Measurements from ENCODE around the gene ARID3C.

Gene ARID3C

DNA sequence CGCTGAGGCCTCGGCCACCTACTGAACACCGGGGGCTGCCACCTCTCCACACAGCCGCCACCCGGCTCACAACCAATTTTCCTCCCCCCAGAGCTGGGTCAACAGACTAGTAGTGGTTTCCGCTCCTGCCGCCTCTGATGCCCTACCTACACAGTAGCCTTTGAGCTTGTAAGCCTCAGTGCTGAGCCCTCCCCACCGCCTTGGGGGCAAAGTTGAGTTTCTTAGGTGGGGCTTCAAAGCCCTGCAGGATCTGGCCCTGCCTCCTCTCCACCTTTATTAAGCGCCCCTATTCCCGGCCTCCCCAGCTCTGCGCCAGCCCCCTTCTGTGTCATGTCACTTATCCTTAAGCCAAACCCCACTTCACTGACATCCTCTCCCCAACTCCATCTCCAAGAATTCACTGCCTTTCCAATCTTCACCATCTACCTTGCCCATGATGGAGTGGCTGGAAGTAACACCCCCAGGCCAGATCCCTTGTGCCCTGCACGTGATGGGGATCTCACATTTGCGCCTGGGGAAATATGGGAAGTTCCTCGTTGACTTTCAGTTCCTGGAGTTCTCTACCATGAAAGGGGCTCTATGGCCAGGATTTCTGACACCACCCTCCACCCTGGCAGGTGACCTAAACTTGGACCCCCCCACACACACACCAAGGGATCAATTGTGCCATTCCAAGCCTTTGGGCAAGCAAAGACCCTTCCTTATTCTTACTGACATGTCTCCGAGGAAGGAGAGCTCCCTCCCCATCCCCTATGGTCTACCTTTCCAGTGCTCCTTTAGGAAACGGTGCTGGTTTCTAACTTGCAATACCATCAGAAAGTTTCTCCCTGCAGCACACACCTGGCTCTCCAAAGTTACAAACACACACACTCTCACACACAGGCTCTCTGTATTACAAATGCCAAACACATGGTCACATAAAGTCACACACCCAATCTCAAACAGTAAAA is 36.7 kb downstream of the ARID3C start:
- DNase-seq: no peak

DNA sequence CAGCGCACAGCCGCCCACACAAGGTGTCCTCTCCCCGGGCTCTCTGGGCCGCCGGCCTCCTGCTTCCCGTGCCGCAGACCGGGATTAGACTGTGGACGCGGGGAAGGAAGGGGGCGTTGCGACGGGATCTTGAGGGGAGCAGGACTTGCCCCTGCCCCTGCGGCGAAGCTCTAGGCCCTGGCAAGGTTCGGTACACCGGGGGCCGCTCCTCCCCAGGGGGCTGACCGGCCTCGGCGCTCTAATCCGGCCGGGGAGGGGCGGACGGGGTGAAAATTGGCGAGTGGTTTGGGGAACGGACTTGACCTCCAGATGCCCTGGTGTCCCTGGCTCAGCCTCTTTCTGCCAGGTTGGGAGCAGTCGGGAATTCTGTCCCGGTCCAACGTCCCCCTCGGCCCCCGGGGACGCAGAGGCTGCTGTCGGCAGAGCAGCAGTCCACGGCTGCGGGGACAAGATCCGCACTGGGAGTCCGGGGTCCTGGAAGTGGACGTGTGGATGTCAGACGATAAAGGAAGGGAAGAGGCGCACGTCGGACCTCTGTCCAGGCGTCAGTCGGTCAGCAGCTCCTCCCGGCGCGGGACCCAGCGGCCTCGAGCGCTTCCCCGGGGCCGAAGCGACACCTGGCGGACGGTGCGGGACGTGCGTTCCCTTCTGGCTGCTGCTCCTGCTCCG is 37.5 kb downstream of the ARID3C start:
- DNase-seq: peak in 1 of 2 experiments; percentile 7

DNA sequence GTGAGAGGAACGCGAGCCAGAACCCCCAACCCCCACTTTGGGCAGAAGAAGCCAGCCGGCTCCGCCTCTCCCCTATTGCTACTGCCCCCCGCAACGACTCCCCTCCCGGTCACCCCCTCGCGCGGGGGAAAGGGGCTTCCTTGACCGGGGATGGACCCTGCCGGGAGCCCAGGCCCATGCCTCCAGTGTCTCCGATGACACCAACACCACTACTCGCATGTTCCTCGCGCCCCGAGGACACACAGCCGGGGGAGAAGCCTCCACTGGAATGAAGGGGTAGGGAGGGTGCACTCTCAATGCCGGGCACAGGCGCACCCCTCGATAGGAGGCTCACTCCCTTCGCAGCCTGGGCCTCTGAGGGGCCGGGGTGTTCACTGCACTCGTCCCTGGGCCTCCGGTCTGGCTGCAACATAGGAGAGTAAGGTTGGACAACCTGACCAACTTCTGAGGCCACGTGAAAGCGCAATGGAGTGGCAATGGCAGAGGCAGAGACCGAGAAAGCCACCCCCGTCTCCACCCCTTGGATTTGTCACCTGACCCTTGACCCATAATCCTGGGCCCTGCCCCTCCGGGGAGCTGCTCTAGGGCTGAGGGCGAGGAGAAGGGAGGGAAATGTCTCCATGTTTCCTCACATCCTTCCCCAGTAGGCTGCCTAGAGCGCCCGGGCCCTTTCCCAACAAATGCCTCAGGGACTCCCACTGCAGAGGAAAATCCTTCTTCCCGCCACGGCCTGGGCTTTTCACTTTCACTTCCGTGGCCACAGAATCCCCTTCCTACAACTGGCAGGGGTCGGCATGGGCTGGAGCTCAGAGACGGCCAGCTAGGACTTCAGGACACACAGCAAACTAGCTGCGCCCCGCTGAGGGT is 38.3 kb downstream of the ARID3C start:
- no peak for DNase-seq

DNA sequence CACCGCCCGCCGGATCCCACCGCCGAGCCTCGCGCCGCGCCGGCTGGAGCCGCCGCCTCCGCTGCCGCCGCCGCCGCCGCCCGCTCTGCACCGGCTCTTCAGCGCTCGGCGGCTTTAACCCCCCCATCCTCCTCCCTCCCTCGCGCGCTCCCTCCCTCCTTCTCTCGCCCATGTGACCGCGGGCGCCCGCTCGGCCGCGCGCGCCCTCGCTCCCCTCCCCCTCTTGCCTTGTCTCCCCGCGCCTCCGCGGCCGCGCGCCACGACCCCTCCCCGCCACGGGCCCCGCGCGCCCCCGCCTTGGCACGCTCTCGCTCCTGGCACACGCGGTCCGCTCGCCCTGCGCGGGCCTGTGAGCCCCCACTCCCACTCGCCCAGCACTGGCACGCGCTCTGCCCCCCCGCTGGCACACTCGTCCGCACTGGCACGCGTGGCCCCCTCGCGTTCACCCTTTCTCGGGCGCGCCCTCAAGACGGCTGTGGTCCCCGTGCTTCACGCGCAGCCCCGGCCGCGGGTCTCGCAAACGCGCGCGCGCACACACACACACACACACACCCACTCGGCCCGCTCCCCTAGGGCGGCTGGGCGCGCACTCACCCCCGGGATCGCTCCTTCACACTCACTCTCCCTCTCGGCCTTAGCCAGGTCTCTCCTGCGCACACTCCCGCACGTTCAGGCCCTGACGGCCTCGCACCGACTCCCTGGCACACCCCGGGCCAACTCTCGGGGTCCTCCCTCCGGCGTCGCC is 39.1 kb downstream of the ARID3C start, which contains the start of gene CNTFR:
CNTFR (minus strand) TSS at position 89 of the 745 bp plus-strand sequence. CDS start 20,743 bp downstream, outside the sequence.
- DNase-seq: no peak

DNA sequence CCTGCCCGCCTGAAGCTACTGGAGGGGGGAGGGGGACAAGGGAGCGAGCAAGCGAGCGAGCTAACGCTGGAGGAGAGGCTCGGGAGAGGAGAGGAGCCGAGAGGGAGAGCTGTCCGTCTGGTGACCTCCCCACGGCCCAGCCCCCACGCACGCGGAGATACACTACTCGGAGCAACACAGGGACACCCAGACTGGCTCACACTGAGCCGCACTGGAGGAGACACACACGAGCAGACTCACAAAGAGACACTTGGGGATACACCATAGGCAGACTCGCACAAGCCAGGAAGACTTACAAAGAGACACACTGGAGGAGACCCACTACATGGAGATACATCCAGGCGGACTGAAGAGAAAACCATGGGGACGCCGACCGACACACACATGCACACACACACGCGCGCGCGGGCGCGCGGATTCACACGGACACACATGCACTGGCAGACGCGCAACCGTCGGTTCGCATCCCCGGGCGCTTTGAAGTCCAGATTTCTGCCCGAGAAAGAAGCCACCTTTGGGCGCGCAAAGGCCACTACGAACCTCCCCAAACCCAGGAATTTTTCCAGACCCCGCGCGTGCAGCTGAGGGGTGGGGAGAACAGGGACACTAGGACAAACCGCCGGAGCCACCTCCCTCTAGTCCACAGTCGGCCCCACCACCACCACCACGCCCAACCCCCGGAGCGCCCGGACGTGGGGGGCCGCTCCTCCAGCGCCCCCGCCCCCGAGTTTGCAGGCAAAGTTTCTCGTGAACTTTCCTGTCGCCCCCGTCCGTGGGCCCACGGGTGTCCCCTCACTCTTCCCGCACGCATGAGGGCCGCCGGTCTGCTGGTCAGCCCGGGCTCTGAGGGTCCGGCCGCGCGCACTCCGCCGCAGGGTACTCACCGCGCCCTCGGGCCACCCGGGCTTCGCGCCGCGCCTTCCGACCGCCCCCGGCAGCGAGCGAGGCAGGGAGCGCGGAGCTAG is 39.9 kb downstream of the ARID3C start:
- no peak for DNase-seq

DNA sequence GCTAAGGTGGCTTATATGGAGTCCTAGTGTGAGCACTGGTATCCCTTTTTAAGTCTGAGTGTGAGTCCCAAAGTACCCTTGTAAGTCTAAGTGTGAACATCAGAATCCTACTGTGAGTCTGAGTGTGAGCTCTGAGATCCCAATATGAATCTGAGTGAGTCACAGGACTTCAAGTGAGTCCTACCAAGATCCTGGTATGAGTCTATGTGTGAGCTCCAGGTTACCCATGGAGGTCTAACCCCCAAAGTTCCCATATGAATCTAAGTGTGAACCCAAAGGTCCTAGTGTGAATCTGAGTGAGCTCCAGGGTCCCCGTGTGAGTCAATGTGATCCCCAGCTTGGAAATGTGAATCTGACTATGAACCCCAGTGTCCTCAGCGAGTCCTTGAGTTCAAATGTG is 41.6 kb downstream of the ARID3C start:
- DNase-seq: no peak

DNA sequence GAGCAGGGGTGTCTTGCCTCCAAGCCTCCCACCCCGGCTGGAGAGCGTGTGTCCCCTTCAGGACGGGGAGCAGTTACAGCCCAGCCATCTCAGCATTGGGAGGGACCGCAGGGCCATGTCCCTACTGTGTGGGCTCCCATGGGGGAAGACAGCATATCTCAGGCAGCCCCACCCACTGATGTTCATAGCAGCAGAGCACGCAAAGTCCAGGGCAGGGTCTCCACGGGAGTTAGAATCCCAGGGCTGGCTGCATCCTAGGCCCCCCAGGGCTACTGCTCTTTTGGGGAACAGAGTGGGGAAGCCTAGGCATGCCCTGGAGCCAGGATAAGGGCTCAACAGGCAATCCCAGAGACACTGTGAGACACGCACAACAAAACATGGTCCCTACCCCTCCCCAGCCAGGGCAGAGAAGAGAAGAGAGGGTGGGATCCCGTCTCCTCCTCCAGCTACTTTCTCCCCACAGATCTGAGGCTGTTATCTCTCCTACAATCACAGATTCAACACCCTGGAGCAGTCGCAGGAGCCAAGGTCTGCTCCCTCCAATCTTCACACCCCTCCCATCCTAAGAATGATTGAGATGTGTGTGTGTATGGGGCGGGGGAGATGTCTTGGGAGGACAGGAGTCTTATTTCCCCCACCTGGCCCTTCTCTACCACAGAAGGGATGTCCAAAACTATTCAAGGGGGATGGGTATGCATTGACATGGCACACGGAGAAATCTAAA is 42.8 kb downstream of the ARID3C start:
- no peak for DNase-seq

DNA sequence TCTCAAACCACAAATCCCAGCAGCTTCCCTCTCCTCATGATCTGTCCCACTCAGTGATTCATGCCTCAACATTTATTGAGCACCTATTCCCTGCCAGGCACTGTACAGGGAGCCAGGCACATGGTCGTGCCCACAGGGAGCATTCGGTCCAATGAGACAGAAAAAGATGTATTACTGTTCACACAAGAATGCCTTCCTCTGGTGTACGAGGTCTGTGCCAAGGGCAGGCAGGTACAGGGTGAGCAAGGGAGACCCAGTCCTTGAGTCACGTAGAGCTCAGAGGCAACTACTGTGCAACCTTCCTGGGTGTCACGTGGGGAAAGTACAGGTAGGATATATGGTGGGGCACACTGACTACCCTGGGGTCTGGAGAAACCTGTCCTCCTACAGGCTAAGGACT is 43.9 kb downstream of the ARID3C start:
- no peak for DNase-seq

DNA sequence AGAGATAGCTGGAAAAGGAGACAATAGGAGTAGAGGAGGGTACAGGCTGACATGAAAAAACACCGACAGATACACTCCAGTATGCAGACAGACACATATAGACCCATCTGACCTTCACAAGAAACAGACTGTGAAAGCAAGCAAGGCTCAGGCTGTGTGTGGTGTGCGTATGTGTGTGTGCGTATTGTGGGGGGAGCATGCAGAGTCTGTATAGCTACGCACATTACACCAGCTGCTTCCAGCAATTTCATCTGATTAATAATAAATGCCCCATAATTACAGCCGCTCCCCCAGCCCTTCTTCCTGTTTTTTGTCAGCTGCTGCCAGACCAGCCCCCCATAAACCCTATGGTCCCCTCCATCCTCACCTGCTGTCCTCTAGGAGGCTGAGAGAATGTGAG is 46.1 kb downstream of the ARID3C start:
- no peak for DNase-seq

DNA sequence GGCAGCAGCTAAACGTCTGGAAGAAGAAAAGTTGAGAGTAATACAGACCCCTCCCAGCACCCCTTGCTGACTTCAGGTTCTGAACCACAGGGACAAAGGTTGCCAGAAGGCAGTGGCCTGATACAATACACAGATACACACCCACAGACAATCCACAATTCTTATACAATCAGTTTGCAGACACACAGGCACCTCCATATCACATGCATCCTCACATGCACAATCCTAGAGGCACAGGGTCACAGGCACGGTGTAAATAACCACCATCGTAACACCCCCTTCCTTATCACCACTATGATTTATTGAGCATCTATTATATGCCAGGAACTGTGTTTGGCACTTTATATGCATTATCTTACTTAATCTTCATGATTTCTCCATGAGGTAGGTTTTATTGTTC is 47.5 kb downstream of the ARID3C start:
- no peak for DNase-seq

DNA sequence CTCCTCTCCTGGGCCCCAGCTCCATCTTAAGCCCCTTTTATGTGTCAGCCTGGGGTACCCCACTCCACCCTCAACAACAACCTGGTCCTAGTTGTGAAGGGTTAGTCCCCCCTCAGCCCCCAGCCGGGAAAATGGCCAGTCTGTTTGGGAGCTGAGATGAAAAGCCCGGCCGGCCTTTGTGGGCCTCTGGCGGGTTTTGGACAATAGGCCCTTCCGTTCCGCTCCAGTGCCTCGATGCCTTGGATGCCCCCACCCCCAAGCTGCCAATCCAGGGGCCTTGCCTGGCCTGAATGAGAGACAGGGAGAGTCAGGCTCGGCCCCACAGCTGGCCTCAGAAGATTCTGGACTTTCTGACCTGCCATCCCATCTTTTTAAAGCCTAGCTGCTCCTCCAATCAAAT is 48.5 kb downstream of the ARID3C start:
- no peak for DNase-seq

DNA sequence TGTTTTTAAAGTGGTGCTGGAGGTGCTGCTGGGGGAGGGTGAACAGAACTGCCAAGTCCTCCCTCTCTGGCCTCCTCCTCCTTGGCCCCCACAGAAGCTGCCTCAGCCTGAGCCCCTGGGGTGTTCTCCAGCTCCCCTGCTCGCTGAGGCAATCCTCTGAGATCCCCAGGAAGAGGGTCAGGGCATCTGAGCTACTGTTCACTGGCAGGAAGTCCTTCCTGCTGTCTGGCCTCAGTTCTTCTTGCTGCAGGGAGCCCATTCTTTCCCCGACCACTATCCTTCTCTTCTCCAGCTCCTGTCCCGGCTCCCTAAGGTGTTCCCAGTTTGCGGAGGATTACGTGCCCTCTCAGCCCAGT is 49.1 kb downstream of the ARID3C start:
- DNase-seq: no peak

DNA sequence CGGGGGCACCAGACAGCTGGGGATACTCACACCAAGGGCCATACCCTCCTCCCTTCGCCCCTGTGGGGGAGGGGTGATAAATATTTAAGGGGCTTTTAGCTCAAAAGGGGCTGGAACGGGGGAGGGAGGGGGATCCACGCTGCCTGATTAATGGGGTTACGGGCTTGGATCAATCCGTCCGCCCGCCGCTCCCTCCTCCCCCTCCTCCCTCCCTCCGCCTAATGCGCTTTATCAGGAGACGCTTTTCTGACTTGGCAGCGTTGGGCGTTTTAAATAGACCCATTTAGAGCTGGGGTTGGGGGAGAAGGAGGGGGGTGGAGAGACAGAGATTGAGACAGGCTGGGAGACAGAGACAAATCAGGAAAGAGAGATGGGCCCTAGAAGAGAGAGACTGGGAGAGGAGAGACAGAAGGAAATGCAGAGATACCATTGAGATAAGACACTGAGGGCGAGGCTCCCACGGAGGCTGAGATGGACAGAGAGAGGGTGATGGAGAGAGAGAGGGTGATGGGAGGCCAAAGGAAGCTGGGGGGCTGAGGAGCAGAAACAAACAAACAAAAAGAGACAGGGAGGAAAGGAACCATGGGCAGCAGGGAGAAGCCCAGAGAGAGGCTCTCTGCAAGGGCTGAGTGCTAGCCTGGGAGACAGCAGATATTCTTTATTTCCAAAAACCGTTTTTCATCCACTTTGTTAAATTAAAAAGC is 49.6 kb downstream of the ARID3C start:
- no peak for DNase-seq

DNA sequence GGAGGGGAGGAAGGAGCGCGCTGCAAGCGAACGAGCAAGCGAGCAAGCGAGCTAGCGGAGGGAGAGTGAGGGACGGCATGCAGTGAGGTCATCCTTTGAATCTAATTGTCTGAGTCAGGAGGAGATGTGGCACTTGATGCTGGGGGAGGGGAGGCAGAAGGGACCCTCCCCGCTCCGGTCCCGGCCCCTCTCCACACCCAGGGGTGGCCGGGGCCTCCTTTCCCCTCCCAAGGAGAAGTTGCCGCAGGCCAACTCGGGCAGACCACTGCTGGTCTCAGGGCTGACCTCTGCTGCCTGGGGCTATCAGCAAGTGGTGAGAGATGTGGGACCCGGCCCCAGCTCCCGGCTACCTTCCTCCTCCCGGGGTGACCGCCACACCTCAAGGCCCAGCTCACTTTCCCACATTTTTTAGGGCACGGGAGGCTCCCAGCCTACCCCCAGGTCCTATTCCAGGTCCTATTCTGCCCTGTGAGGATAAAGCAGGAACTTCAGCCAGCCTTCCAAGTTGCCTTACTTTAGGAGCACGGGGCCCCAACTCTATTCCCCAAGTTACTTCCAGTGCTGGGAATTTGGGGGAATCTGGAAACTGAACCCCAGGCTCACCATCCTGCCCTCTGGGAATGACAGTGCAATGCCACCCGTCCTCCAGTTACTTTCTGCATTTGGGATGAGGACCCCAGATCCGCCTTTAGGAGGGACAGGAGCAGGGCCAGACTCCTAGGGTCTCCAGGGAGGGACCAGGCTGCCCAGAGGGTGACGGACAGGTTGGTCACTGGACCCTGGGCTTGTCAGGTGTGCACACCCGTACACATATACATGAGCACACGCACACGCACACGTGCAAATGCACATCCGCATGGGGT is 50.4 kb downstream of the ARID3C start:
- no peak for DNase-seq

DNA sequence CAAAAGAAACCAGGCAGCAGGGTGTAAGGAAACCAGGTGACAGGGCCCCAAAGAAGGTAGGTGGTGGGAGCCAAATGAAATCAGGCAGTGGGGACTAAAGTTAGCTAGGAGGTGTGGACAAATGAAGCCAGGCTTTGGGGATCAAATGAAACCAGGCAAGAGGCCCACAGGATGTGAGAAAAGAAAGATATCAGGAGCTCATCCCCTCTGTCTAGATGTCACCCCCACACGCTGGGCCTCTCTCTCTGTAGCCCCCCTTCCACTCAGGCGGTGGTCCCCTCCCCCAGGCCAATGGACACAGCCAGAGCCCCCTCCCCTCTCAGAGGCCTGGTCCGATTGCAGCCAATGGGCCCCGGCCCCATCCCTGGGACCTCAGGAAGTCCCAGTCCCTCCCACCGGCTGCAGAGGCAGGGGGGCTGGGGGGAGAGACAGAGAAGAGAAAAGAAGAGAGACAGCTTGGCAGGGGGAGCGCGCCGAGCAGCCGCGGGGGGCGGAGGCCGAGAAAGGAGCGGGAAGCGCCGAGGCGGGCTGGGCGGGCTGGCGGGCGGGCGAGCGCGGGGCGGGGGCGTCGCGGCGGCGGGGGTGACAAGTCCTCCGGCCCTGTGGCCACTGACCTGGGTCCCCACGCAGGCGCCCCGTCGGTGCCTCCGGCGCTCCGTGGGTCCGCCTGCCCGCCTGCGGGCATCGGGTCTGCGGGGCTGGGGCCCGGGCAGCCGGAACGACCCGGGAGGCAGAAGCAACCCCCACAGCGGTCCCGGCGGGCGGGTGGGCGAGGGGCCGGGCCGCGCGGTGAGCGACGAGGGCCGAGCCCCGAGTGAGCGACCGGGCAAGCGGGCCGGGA is 51.2 kb downstream of the ARID3C start:
- DNase-seq: no peak

DNA sequence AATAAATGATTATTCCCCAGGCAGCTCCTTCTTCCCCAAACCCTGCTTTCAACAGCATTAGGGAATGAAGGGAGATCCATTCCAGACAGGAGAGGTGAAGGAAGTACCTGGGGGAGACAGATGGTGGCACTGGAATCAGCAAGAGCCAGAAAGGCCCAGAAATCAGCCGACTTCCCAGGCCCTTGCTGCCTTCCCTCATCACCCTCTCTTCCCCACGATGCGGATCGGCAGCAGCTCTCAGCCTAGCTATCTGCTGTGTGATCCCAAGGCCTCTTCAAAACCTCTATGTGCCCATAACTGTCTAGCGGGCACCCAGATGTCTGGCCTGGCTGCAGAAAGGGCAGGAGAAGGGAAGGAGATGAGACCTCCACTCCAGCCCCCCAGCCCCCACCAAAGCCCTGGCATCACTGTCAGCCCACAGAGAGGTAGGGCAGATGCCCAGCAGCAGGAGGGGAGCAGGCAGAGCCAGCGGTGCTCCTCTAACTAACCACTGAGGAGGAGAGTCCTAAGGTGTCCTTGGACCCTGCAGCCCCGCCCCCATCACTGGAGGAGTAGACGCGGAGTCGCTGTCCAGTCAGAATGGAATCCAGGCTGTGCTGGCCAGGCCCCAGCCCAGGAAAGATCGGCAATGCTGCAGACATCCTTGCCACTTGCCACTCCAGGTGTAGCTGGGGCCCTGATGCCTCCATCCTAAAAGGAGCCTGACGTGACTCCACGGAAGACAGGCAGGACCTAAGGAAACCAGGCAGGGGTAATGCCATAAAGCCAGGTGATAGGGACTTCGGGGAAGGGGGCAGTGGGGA is 52.1 kb downstream of the ARID3C start:
- DNase-seq: no peak
